A549 (cell line): ENCODE data around the gene IDH3B.

Experiments
- CTCF ChIP-seq: fragments of >200 bp; sonication (Bioruptor Twin); formaldehyde crosslinking; IDR thresholded peaks from 3 replicates; pipeline ENCODE4 v1.5.1; 2016
- MYC ChIP-seq: IDR thresholded peaks from 2 replicates; pipeline ENCODE4 v1.6.1; 2012; ENCODE audit warnings: mild to moderate bottlenecking, inconsistent platforms, low read length, improper control_type of control experiment, borderline replicate concordance
- PBX3 ChIP-seq: IDR thresholded peaks from 2 replicates; pipeline ENCODE4 v1.6.1; 2012
- POLR2A ChIP-seq: IDR thresholded peaks from 2 replicates; pipeline ENCODE4 v1.6.1; 2012; ENCODE audit warnings: mild to moderate bottlenecking, low read length
- RCOR1 ChIP-seq: fragments of 150-350 bp; IDR thresholded peaks from 2 replicates; pipeline ENCODE4 v1.6.1; 2014; ENCODE audit warnings: antibody characterized with exemption, low read length, low read depth
- RFX5 ChIP-seq: fragments of 450-650 bp; IDR thresholded peaks from 2 replicates; pipeline ENCODE4 v1.7.1; 2014; ENCODE audit warnings: antibody characterized with exemption, mild to moderate bottlenecking, moderate library complexity
- RNF2 ChIP-seq: fragments of 200-600 bp; sonication (generic); IDR thresholded peaks from 2 replicates; pipeline ENCODE4 v1.6.1; 2016; ENCODE audit warnings: low read depth, mild to moderate bottlenecking, antibody characterized with exemption, moderate library complexity, borderline replicate concordance
- ZFP36 ChIP-seq: fragments of 450-650 bp; IDR thresholded peaks from 2 replicates; pipeline ENCODE4 v1.6.1; 2014; ENCODE audit warnings: borderline replicate concordance; ENCODE audit not compliant: partially characterized antibody

- TF ChIP-seq RNF2: no peak
- no peak for TF ChIP-seq CTCF
- TF ChIP-seq RCOR1: no peak
- TF ChIP-seq ZFP36: no peak
- TF ChIP-seq PBX3: no peak
- TF ChIP-seq MYC: no peak
- TF ChIP-seq POLR2A: no peak
- TF ChIP-seq RFX5: no peak
These were observed 20.3 kb downstream of the IDH3B start for GRCh38 chr20:2643708-2644107.
